GM19397 (cell line): Measurements from ENCODE around the gene ATP1A2.

Experiments
- ATAC-seq: cut with Tn5 transposase; IDR thresholded peaks from one replicate; pipeline ENCODE4 v1.9.1; 2021; ENCODE audit warnings: mild to moderate bottlenecking, moderate library complexity; ENCODE audit not compliant: unreplicated experiment

Gene ATP1A2

GRCh38 chr1:160139840-160140239, 24.3 kb downstream of the ATP1A2 start:
- no peak for ATAC-seq

- no peak for ATAC-seq
Measured at GRCh38 chr1:160143695-160144094, 28.1 kb downstream of the ATP1A2 start.

- no peak for ATAC-seq
Measured at GRCh38 chr1:160144921-160145320, 29.4 kb downstream of the ATP1A2 start.

- no peak for ATAC-seq
Measured at GRCh38 chr1:160146107-160146506, 30.5 kb downstream of the ATP1A2 start.

GRCh38 chr1:160148121-160148520, 32.6 kb downstream of the ATP1A2 start:
- no peak for ATAC-seq

- ATAC-seq, result no peak
Measured at GRCh38 chr1:160149233-160149632, 33.7 kb downstream of the ATP1A2 start.

- ATAC-seq, result no peak
Measured at GRCh38 chr1:160149716-160150115, 34.2 kb downstream of the ATP1A2 start.

- ATAC-seq, result no peak
Measured at GRCh38 chr1:160151303-160151702, 35.7 kb downstream of the ATP1A2 start, which contains the start of gene ATP1A4. TSS of gene ATP1A4 (plus strand) at chr1:160151603. CDS start at chr1:160152041, 438 bp downstream.

GRCh38 chr1:160154790-160155189, 39.2 kb downstream of the ATP1A2 start:
- ATAC-seq, result no peak

- ATAC-seq, result no peak
Measured at GRCh38 chr1:160156361-160156760, 40.8 kb downstream of the ATP1A2 start.

GRCh38 chr1:160157174-160157573, 41.6 kb downstream of the ATP1A2 start:
- no peak for ATAC-seq

- no peak for ATAC-seq
Measured at GRCh38 chr1:160158031-160158430, 42.5 kb downstream of the ATP1A2 start.

GRCh38 chr1:160158534-160158933, 43.0 kb downstream of the ATP1A2 start:
- no peak for ATAC-seq

GRCh38 chr1:160159846-160160245, 44.3 kb downstream of the ATP1A2 start:
- no peak for ATAC-seq

GRCh38 chr1:160161965-160162705, 46.6 kb downstream of the ATP1A2 start:
- ATAC-seq, result no peak

GRCh38 chr1:160162931-160163330, 47.4 kb downstream of the ATP1A2 start:
- ATAC-seq, result no peak

GRCh38 chr1:160163615-160164014, 48.1 kb downstream of the ATP1A2 start:
- ATAC-seq, result no peak

GRCh38 chr1:160164121-160164520, 48.6 kb downstream of the ATP1A2 start:
- ATAC-seq, result no peak

GRCh38 chr1:160166166-160166868, 50.8 kb downstream of the ATP1A2 start:
- ATAC-seq, result no peak

GRCh38 chr1:160167056-160167455, 51.5 kb downstream of the ATP1A2 start:
- no peak for ATAC-seq

- ATAC-seq, result no peak
Measured at GRCh38 chr1:160167580-160167979, 52.0 kb downstream of the ATP1A2 start.

- ATAC-seq, result no peak
Measured at GRCh38 chr1:160168016-160168415, 52.5 kb downstream of the ATP1A2 start.
